CD14-positive monocyte (primary cell): ENCODE data around the gene HSD11B2. TPM values are rescaled to one million over a fixed set of nuclear protein-coding genes. Genes with fewer than 3 reads are reported as not detected.

ENCODE experiments used
- DNase-seq, 3 donors: peaks; one replicate each; pipeline ENCODE4 v3.0.0-alpha.2; 2011 to 2022
- H2AFZ ChIP-seq: 2 replicates; pipeline ENCODE4 v1.6.0; 2012; ENCODE audit warnings: mild to moderate bottlenecking, low read depth, low read length, inconsistent platforms; ENCODE audit not compliant: insufficient read depth, poor library complexity, severe bottlenecking
- H3K27ac ChIP-seq, 2 donors: 1 replicate in 1 of 2; 2 replicates in 1 of 2; pipeline ENCODE4 v1.5.1; 2012 to 2013; ENCODE audit warnings: low read length in 2 of 2, control low read depth in 1 of 2, inconsistent platforms in 1 of 2, low read depth in 1 of 2, mild to moderate bottlenecking in 1 of 2
- H3K27me3 ChIP-seq, 2 donors: one replicate each; pipeline versions ENCODE4 v1.6.0 to v1.6.1; 2011 to 2013; ENCODE audit warnings: low read length in 2 of 2; ENCODE audit not compliant: control insufficient read depth in 2 of 2, insufficient read depth in 2 of 2
- H3K36me3 ChIP-seq, 2 donors: replicated peaks in 1 of 2; 1 replicate in 1 of 2; 2 replicates in 1 of 2; pipeline versions ENCODE4 v1.5.1 to v1.6.1; 2012 to 2013; ENCODE audit warnings: low read length in 2 of 2, control low read depth in 1 of 2, inconsistent platforms in 1 of 2, mild to moderate bottlenecking in 1 of 2; ENCODE audit not compliant: insufficient read depth in 2 of 2, control insufficient read depth in 1 of 2
- H3K4me1 ChIP-seq, 2 donors: 1 replicate in 1 of 2; 2 replicates in 1 of 2; pipeline versions ENCODE4 v1.5.1 to v1.6.1; 2012 to 2013; ENCODE audit warnings: low read length in 2 of 2, control low read depth in 1 of 2, inconsistent platforms in 1 of 2, mild to moderate bottlenecking in 1 of 2, moderate library complexity in 1 of 2; ENCODE audit not compliant: insufficient read depth in 2 of 2, control insufficient read depth in 1 of 2
- H3K4me2 ChIP-seq: replicated peaks from 2 replicates; pipeline ENCODE3; 2012; ENCODE audit warnings: low read length, moderate library complexity, mild to moderate bottlenecking; ENCODE audit not compliant: poor library complexity, severe bottlenecking; ENCODE audit errors: extremely low read depth
- H3K4me3 ChIP-seq, 3 experiments: fragments of 200-600 bp in 1 of 3; sonication (generic) in 1 of 3; replicated peaks in 1 of 3; 1 replicate in 2 of 3; 2 replicates in 1 of 3; pipeline ENCODE4 v1.5.1; 2011 to 2013; ENCODE audit warnings: low read length in 3 of 3, mild to moderate bottlenecking in 3 of 3, control low read depth in 2 of 3, low read depth in 2 of 3, inconsistent platforms in 1 of 3, moderate library complexity in 1 of 3
- H3K79me2 ChIP-seq: 2 replicates; pipeline ENCODE4 v1.6.0; 2012; ENCODE audit warnings: mild to moderate bottlenecking, control low read depth, inconsistent platforms, low read length, moderate library complexity; ENCODE audit not compliant: insufficient read depth
- H3K9ac ChIP-seq: 2 replicates; pipeline ENCODE4 v1.6.0; 2017; ENCODE audit warnings: low read length, mild to moderate bottlenecking; ENCODE audit not compliant: insufficient read depth, poor library complexity, severe bottlenecking
- H3K9me3 ChIP-seq, 2 donors: replicated peaks in 1 of 2; 1 replicate in 1 of 2; 2 replicates in 1 of 2; pipeline versions ENCODE4 v1.5.1 to v1.6.1; 2012 to 2013; ENCODE audit warnings: low read length in 2 of 2, control low read depth in 1 of 2; ENCODE audit not compliant: control insufficient read depth in 1 of 2, insufficient read depth in 1 of 2
- H4K20me1 ChIP-seq: 2 replicates; pipeline ENCODE4 v1.6.0; 2012; ENCODE audit warnings: mild to moderate bottlenecking, low read length, control low read depth, moderate library complexity; ENCODE audit not compliant: insufficient read depth
- H3K27ac Mint-ChIP-seq, 7 donors: one replicate each; pipeline ENCODE4 v1.8.0; 2020; ENCODE audit warnings: mild to moderate bottlenecking in 7 of 7, mixed read lengths in 7 of 7, moderate library complexity in 6 of 7, inconsistent platforms in 2 of 7
- H3K27me3 Mint-ChIP-seq, 3 donors: one replicate each; pipeline ENCODE4 v1.8.0; 2021 to 2022; ENCODE audit warnings: low read depth in 3 of 3, mild to moderate bottlenecking in 3 of 3, mixed read lengths in 3 of 3, moderate library complexity in 3 of 3, inconsistent platforms in 1 of 3
- H3K36me3 Mint-ChIP-seq, 2 donors: one replicate each; pipeline ENCODE4 v1.8.0; 2020; ENCODE audit warnings: mixed read lengths in 2 of 2, inconsistent platforms in 1 of 2, mild to moderate bottlenecking in 1 of 2
- H3K4me1 Mint-ChIP-seq: one replicate; pipeline ENCODE4 v1.8.0; 2020; ENCODE audit warnings: mild to moderate bottlenecking, mixed read lengths
- H3K4me3 Mint-ChIP-seq, 2 donors: one replicate each; pipeline ENCODE4 v1.8.0; 2020; ENCODE audit warnings: mild to moderate bottlenecking in 2 of 2, mixed read lengths in 2 of 2, moderate library complexity in 1 of 2
- H3K9me3 Mint-ChIP-seq, 7 donors: one replicate each; pipeline ENCODE4 v1.8.0; 2020 to 2022; ENCODE audit warnings: mixed read lengths in 7 of 7, mild to moderate bottlenecking in 6 of 7, moderate library complexity in 6 of 7, inconsistent platforms in 2 of 7
- WGBS: methylation state at CpG from one replicate; pipeline ENCODE4 v1.1.5; 2013; ENCODE audit warnings: missing lambda C conversion rate; ENCODE audit not compliant: insufficient coverage; 5-methylcytosine and 5-hydroxymethylcytosine counted together
- intact Hi-C, 2 donors: fragments of 100-400 bp; cut with micrococcal nuclease; formaldehyde crosslinking; loops; one replicate each; pipeline versions ENCODE4 v1.15.0 to v1.15.1; 2023
- polyA plus RNA-seq, 3 donors: library from polyadenylated mRNA; depleted of rRNA in 1 of 3; unstranded in 2 of 3; stranded (reverse) in 1 of 3; fragments of 300-500 nt in 2 of 3; fragments of >200 nt in 1 of 3; fragmentation: Illumina TruSeq in 2 of 3; gene quantifications; 1 replicate in 2 of 3; 2 replicates in 1 of 3; pipeline ENCODE4 v1.2.3, GENCODE V29; 2012 to 2021
- TF ChIP-seq, protein P1 (sequence below): fragments of 200-600 bp; IDR thresholded peaks from one replicate; pipeline ENCODE4 v1.8.0; 2022; ENCODE audit warnings: antibody characterized with exemption, mild to moderate bottlenecking

HSD11B2 gene
- polyA plus RNA-seq, 3 donors = not detected

- no peaks in the 10 kb centered on the region for H3K27me3 Mint-ChIP-seq
- peaks cover 100% of the 10 kb centered on the region for H3K79me2 ChIP-seq
- H3K27ac ChIP-seq = peak overlapping the region in 1 of 2 donors; percentile 61
Measured at GRCh38 chr16:67460168-67460567, 29.2 kb downstream of the HSD11B2 start.

GRCh38 chr16:67460961-67461360 lies 30.0 kb downstream of the HSD11B2 start:
- H3K36me3 ChIP-seq = peaks cover 55 to 93% of the 10 kb centered on the region in 2 donors
- intact Hi-C loops = no loop called here
- no peak overlapping the region for H3K4me3 ChIP-seq
- H3K9me3 ChIP-seq = no peaks in the 10 kb centered on the region
- DNase-seq = no peak
- no peaks in the 10 kb centered on the region for H3K27me3 ChIP-seq
- WGBS = 92% methylated on average over 1 of the region's 2 CpGs
- H2AFZ ChIP-seq = no peak overlapping the region
- H3K4me2 ChIP-seq = no peak overlapping the region
- TF ChIP-seq, protein P1, sequence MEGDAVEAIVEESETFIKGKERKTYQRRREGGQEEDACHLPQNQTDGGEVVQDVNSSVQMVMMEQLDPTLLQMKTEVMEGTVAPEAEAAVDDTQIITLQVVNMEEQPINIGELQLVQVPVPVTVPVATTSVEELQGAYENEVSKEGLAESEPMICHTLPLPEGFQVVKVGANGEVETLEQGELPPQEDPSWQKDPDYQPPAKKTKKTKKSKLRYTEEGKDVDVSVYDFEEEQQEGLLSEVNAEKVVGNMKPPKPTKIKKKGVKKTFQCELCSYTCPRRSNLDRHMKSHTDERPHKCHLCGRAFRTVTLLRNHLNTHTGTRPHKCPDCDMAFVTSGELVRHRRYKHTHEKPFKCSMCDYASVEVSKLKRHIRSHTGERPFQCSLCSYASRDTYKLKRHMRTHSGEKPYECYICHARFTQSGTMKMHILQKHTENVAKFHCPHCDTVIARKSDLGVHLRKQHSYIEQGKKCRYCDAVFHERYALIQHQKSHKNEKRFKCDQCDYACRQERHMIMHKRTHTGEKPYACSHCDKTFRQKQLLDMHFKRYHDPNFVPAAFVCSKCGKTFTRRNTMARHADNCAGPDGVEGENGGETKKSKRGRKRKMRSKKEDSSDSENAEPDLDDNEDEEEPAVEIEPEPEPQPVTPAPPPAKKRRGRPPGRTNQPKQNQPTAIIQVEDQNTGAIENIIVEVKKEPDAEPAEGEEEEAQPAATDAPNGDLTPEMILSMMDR = no peak
- no peak overlapping the region for H3K4me3 Mint-ChIP-seq
- no peaks in the 10 kb centered on the region for H3K27me3 Mint-ChIP-seq
- peak overlapping the region in 1 of 7 donors; percentile 62 for H3K27ac Mint-ChIP-seq
- peaks cover 14 to 28% of the 10 kb centered on the region in 2 donors for H3K4me1 ChIP-seq
- H3K9me3 Mint-ChIP-seq = no peaks in the 10 kb centered on the region
- H3K27ac ChIP-seq = peak overlapping the region in 1 of 2 donors; percentile 41
- peaks cover 100% of the 10 kb centered on the region for H3K79me2 ChIP-seq
- H4K20me1 ChIP-seq = peaks cover 100% of the 10 kb centered on the region
- no peak overlapping the region for H3K9ac ChIP-seq
- peaks cover 47% of the 10 kb centered on the region for H3K4me1 Mint-ChIP-seq
- peaks cover 37 to 79% of the 10 kb centered on the region in 2 donors for H3K36me3 Mint-ChIP-seq

More at GRCh38 chr16:67460168-67460567, 29.2 kb downstream of the HSD11B2 start:
- Histone ChIP-seq H4K20me1 (peaks cover 100% of the 10 kb centered on the region), H3K36me3 (peaks cover 61 to 95% of the 10 kb centered on the region in 2 donors), H3K9ac (no peak overlapping the region), H2AFZ (no peak overlapping the region), H3K4me1 (peaks cover 10 to 22% of the 10 kb centered on the region in 2 donors), H3K4me3 (no peak overlapping the region), H3K4me2 (no peak overlapping the region), H3K9me3 (no peaks in the 10 kb centered on the region), H3K27me3 (no peaks in the 10 kb centered on the region)
- no peak overlapping the region for H3K4me3 Mint-ChIP-seq
- TF ChIP-seq, protein P1 = no peak
- no peaks in the 10 kb centered on the region for H3K9me3 Mint-ChIP-seq
- peaks cover 40% of the 10 kb centered on the region for H3K4me1 Mint-ChIP-seq
- WGBS = 96% methylated on average over 3 of the region's 5 CpGs
- no peak for DNase-seq
- intact Hi-C loops = no loop called here
- peak overlapping the region in 4 of 7 donors; percentile 35 to 80 (median 45) for H3K27ac Mint-ChIP-seq
- peaks cover 40 to 78% of the 10 kb centered on the region in 2 donors for H3K36me3 Mint-ChIP-seq
